DMS 273 (cell line): ENCODE results near the gene NRXN3.

Source experiments
- DNase-seq: peaks from one replicate; lab custom pipeline; 2025; ENCODE audit not compliant: unreplicated experiment; lab: John Stamatoyannopoulos, UW

The NRXN3 gene

GRCh38 chr14:79432640-79433039 is 1262.5 kb downstream of the NRXN3 start:
- DNase-seq: no peak

- DNase-seq: no peak
These were observed 1266.2 kb downstream of the NRXN3 start for GRCh38 chr14:79436335-79436734.

GRCh38 chr14:79437951-79438350 is 1267.8 kb downstream of the NRXN3 start:
- DNase-seq: peak; percentile 38

- peak; percentile 44 for DNase-seq
These were observed 1268.6 kb downstream of the NRXN3 start for GRCh38 chr14:79438696-79439342.

- DNase-seq: peak; percentile 78
These were observed 1272.6 kb downstream of the NRXN3 start for GRCh38 chr14:79442786-79443185.

GRCh38 chr14:79443602-79444001 is 1273.4 kb downstream of the NRXN3 start:
- no peak for DNase-seq

GRCh38 chr14:79448960-79449359 is 1278.8 kb downstream of the NRXN3 start:
- DNase-seq: no peak

- no peak for DNase-seq
These were observed 1281.4 kb downstream of the NRXN3 start for GRCh38 chr14:79451601-79452000.

GRCh38 chr14:79453276-79453675 is 1283.1 kb downstream of the NRXN3 start:
- DNase-seq: peak; percentile 4

GRCh38 chr14:79464468-79464867 is 1294.3 kb downstream of the NRXN3 start:
- DNase-seq: no peak

GRCh38 chr14:79465651-79466050 is 1295.5 kb downstream of the NRXN3 start:
- DNase-seq: no peak

GRCh38 chr14:79466938-79467527 is 1296.9 kb downstream of the NRXN3 start:
- DNase-seq: peak; percentile 20

GRCh38 chr14:79467835-79468234 is 1297.7 kb downstream of the NRXN3 start:
- DNase-seq: no peak

GRCh38 chr14:79468486-79468885 is 1298.3 kb downstream of the NRXN3 start:
- DNase-seq: no peak

- DNase-seq: no peak
These were observed 1303.5 kb downstream of the NRXN3 start for GRCh38 chr14:79473651-79474050.

- no peak for DNase-seq
These were observed 1305.8 kb downstream of the NRXN3 start for GRCh38 chr14:79475887-79476532.

GRCh38 chr14:79476552-79476951 is 1306.4 kb downstream of the NRXN3 start:
- DNase-seq: no peak

GRCh38 chr14:79480212-79480611 is 1310.0 kb downstream of the NRXN3 start:
- DNase-seq: no peak

GRCh38 chr14:79482825-79483224 is 1312.7 kb downstream of the NRXN3 start:
- no peak for DNase-seq

GRCh38 chr14:79483477-79484388 is 1313.6 kb downstream of the NRXN3 start:
- DNase-seq: no peak

- DNase-seq: no peak
These were observed 1317.5 kb downstream of the NRXN3 start for GRCh38 chr14:79487632-79488031.
